ENCODE data around the gene NDUFS3. TPM values are rescaled to one million over a fixed set of nuclear protein-coding genes. Genes with fewer than 3 reads are reported as not detected.

NDUFS3 gene
- total RNA-seq, 4 donors from 2014 or later = 52.0 to 73.8 (median 53.7) TPM

- TF ChIP-seq CTCF (IDR thresholded peaks at IDR 0.05; ENCODE audit: low read depth) = no peak
Measured at GRCh38 chr11:47631473-47631872, 52.6 kb downstream of the NDUFS3 start.

Small RNAs within 50 kb of the gene (small RNA-seq; reads per million reads assigned to genes)
- gene RN7SL652P (not detected), gene RNU5E-10P (not detected)

Other genes starting within 250 kb of the NDUFS3 start
- gene MYBPC3, start 226.4 kb upstream of the NDUFS3 start, total RNA-seq = under 1 TPM in 1 of 4 donors, not detected in 3; 0.17 TPM
- gene SPI1, start 200.5 kb upstream of the NDUFS3 start, total RNA-seq = 10 to 100 TPM; 20.3 to 92.3 (median 32.6) TPM
- gene SLC39A13, start 170.5 kb upstream of the NDUFS3 start, total RNA-seq = 10 to 100 TPM; 21.2 to 52.6 (median 46.0) TPM
- 100 to 1,000 TPM in 2 of 4 donors, 10 to 100 TPM in 2; 67.3 to 156 (median 102) TPM for gene PSMC3, start 152.6 kb upstream of the NDUFS3 start, total RNA-seq
- gene RAPSN, start 129.9 kb upstream of the NDUFS3 start, total RNA-seq = not detected
- 100 to 1,000 TPM in 3 of 4 donors, 10 to 100 TPM in 1; 93.8 to 153 (median 121) TPM for gene CELF1, start 25.9 kb upstream of the NDUFS3 start, total RNA-seq
- 100 to 1,000 TPM; 109 to 208 (median 121) TPM for gene PTPMT1, start 13.5 kb upstream of the NDUFS3 start, total RNA-seq
- 10 to 100 TPM in 3 of 4 donors, 1 to 10 TPM in 1; 9.6 to 20.3 (median 18.3) TPM for gene KBTBD4, start 104 bp upstream of the NDUFS3 start, total RNA-seq
- gene FAM180B, start 7.6 kb downstream of the NDUFS3 start, total RNA-seq = 1 to 10 TPM in 3 of 4 donors, under 1 TPM in 1; 0.82 to 4.6 (median 1.7) TPM
- gene C1QTNF4, start 15.3 kb downstream of the NDUFS3 start, total RNA-seq = 1 to 10 TPM in 3 of 4 donors, under 1 TPM in 1; 0.82 to 2.6 (median 1.3) TPM
- gene MTCH2, start 63.5 kb downstream of the NDUFS3 start, total RNA-seq = 10 to 100 TPM; 43.3 to 66.4 (median 44.7) TPM
- gene AGBL2, start 136.3 kb downstream of the NDUFS3 start, total RNA-seq = under 1 TPM in 2 of 4 donors, not detected in 2; 0.22 to 0.85 TPM
- gene FNBP4, start 188.3 kb downstream of the NDUFS3 start, total RNA-seq = 100 to 1,000 TPM; 132 to 214 (median 171) TPM